AML-193 (cell line): Measurements from ENCODE around the gene ZNF492.
"Not testable (repeated sequence)": the region's sequence is repeated elsewhere in the genome, so short reads cannot be mapped to it uniquely, and the experiment has no call there.

Source experiments
- DNase-seq, 2 experiments: peaks; one replicate each; lab custom pipeline; 2025; lab: John Stamatoyannopoulos, UW

ZNF492 gene

GRCh38 chr19:22633706-22634449, at the start of gene ZNF492:
Gene ZNF492, plus strand, starts transcription at chr19:22634324. Its CDS starts 19,076 bp downstream, at chr19:22653400.
- DNase-seq: not testable (repeated sequence)

- DNase-seq: no peak
These were observed 38.7 kb upstream of the ZNF492 start for GRCh38 chr19:22595422-22595821.

GRCh38 chr19:22595918-22596341, 38.2 kb upstream of the ZNF492 start:
- no peak for DNase-seq

- DNase-seq: no peak
These were observed 33.2 kb upstream of the ZNF492 start for GRCh38 chr19:22600690-22601648.

GRCh38 chr19:22601906-22602630, 32.1 kb upstream of the ZNF492 start:
- DNase-seq: no peak

GRCh38 chr19:22602631-22603272, 31.4 kb upstream of the ZNF492 start:
- DNase-seq: no peak

GRCh38 chr19:22603518-22604440, 30.3 kb upstream of the ZNF492 start:
- DNase-seq: no peak

- no peak for DNase-seq
These were observed 29.4 kb upstream of the ZNF492 start for GRCh38 chr19:22604571-22605274.

- no peak for DNase-seq
These were observed 28.6 kb upstream of the ZNF492 start for GRCh38 chr19:22605275-22606211.

GRCh38 chr19:22606212-22606553, 27.9 kb upstream of the ZNF492 start:
- DNase-seq: no peak

- no peak for DNase-seq
These were observed 27.0 kb upstream of the ZNF492 start for GRCh38 chr19:22606954-22607652.

GRCh38 chr19:22607653-22608430, 26.3 kb upstream of the ZNF492 start:
- DNase-seq: no peak

- no peak for DNase-seq
These were observed 25.7 kb upstream of the ZNF492 start for GRCh38 chr19:22608441-22608840.

- DNase-seq: no peak
These were observed 24.5 kb upstream of the ZNF492 start for GRCh38 chr19:22609630-22610029.

- DNase-seq: no peak
These were observed 24.0 kb upstream of the ZNF492 start for GRCh38 chr19:22610121-22610520.

- DNase-seq: no peak
These were observed 21.8 kb upstream of the ZNF492 start for GRCh38 chr19:22612316-22612715.

GRCh38 chr19:22616659-22617058, 17.5 kb upstream of the ZNF492 start:
- no peak for DNase-seq
